PFSK-1 (cell line): Measurements from ENCODE around the gene XRCC4.

Source experiments
- FOXP2 ChIP-seq: optimal IDR thresholded peaks from 2 replicates; pipeline ENCODE3; 2011; ENCODE audit warnings: borderline replicate concordance, control low read depth, inconsistent platforms; ENCODE audit not compliant: insufficient read depth; ENCODE audit errors: extremely low read length, extremely low read depth
- POLR2AphosphoS5 ChIP-seq: IDR thresholded peaks from 2 replicates; pipeline ENCODE4 v1.6.1; 2012; ENCODE audit warnings: low read depth, mild to moderate bottlenecking, control low read depth, low read length, moderate library complexity
- SIN3A ChIP-seq: IDR thresholded peaks from 2 replicates; pipeline ENCODE4 v1.6.1; 2012; ENCODE audit warnings: mild to moderate bottlenecking, low read length, moderate library complexity, borderline replicate concordance; ENCODE audit not compliant: insufficient read depth
- TAF1 ChIP-seq: IDR thresholded peaks from 2 replicates; pipeline ENCODE4 v1.6.1; 2012; ENCODE audit warnings: low read length, control low read depth, borderline replicate concordance; ENCODE audit not compliant: insufficient read depth
- TF ChIP-seq, protein P1 (sequence below), 2 experiments: IDR thresholded peaks; 2 replicates each; pipeline versions ENCODE4 v1.6.1 to v1.8.0; 2011 to 2012; ENCODE audit warnings: low read depth in 2 of 2, low read length in 2 of 2, control low read depth in 1 of 2, inconsistent platforms in 1 of 2, mild to moderate bottlenecking in 1 of 2, moderate library complexity in 1 of 2; ENCODE audit not compliant: insufficient read depth in 1 of 2

The XRCC4 gene

DNA sequence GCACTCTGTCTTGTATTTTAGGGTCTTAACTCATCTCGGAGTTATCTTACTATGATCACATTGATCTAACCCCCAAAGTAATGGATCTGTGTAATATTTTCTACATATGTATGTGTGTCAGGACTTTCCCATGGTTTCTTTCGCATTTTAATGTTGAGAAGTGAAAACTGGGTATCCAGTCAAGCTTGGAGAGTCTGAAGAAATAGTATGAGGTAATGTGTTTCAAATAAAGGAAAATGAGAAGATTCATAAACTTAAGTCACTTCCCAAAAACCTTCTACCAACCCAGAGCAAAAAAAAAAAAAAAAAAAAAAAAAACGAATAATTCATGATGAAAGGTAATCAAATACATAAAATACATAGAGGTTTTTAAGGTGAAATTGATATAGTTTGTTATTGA lies 206.4 kb downstream of the XRCC4 start:
- TF ChIP-seq SIN3A: no peak
- TF ChIP-seq FOXP2: no peak
- TF ChIP-seq, protein P1, sequence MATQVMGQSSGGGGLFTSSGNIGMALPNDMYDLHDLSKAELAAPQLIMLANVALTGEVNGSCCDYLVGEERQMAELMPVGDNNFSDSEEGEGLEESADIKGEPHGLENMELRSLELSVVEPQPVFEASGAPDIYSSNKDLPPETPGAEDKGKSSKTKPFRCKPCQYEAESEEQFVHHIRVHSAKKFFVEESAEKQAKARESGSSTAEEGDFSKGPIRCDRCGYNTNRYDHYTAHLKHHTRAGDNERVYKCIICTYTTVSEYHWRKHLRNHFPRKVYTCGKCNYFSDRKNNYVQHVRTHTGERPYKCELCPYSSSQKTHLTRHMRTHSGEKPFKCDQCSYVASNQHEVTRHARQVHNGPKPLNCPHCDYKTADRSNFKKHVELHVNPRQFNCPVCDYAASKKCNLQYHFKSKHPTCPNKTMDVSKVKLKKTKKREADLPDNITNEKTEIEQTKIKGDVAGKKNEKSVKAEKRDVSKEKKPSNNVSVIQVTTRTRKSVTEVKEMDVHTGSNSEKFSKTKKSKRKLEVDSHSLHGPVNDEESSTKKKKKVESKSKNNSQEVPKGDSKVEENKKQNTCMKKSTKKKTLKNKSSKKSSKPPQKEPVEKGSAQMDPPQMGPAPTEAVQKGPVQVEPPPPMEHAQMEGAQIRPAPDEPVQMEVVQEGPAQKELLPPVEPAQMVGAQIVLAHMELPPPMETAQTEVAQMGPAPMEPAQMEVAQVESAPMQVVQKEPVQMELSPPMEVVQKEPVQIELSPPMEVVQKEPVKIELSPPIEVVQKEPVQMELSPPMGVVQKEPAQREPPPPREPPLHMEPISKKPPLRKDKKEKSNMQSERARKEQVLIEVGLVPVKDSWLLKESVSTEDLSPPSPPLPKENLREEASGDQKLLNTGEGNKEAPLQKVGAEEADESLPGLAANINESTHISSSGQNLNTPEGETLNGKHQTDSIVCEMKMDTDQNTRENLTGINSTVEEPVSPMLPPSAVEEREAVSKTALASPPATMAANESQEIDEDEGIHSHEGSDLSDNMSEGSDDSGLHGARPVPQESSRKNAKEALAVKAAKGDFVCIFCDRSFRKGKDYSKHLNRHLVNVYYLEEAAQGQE (IDR thresholded peaks at IDR 0.05; ENCODE audit: insufficient read depth in 1 of 2, low read depth in 2 of 2, low read length in 2 of 2): no peak
- TF ChIP-seq POLR2AphosphoS5: no peak

DNA sequence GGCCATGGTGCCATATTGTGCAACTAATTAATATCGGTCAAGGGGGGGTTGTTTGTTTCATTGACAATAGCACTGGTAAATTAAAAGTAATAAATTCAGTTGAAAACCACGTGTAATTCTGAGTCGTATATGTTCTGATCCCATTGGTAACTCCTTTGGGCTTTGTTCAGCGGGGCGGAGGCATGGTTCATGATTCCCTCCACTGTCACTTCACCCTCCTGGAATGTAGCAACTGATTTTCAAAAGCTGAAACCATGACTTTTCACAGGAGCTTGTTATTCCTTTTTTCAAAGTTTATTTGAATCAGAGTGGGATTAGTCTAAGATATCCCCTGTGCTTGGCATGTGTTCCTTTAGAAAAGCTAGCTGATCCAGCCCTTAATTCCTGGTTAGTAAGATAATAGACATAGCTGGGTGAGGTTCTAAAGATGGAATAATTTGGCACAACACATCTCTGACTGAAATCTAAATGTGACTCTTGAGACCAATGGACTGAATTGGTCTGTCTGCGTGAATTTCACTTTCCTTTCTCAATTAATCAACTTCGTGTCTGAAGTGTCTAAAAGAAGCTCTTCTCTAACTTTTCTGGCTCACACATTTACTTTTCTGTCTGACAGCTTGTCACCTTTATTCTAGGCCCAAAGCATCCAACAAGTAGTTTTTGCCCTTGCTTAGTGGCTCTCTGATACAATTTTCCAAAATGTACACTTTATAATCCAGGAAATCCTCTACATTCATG lies 208.5 kb downstream of the XRCC4 start:
- TF ChIP-seq, protein P1 (IDR thresholded peaks at IDR 0.05; ENCODE audit: insufficient read depth in 1 of 2, low read depth in 2 of 2, low read length in 2 of 2): no peak
- TF ChIP-seq FOXP2: no peak
- TF ChIP-seq TAF1: no peak
- TF ChIP-seq SIN3A: no peak
- TF ChIP-seq POLR2AphosphoS5: no peak

DNA sequence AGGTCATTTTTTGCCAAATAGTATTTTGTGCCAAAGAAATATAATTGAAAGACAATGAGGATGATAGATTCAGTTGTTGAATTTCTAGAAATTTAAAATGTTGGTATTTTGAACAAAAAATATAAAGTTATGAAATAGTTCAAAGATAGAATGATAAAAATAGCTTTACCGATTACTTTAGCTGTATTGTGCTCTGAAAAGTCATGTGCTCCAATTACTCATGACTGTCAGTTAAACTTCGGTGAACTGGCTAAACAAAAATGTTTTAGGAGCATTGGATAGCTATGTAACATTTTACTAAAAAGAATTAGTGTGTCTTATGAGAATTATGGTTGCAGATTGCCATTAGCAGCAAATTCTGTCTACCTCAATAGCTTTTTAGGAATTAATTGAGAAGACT lies 216.9 kb downstream of the XRCC4 start:
- no peak for TF ChIP-seq SIN3A
- no peak for TF ChIP-seq POLR2AphosphoS5
- no peak for TF ChIP-seq TAF1
- TF ChIP-seq FOXP2: no peak
- TF ChIP-seq, protein P1 (IDR thresholded peaks at IDR 0.05; ENCODE audit: insufficient read depth in 1 of 2, low read depth in 2 of 2, low read length in 2 of 2): no peak

DNA sequence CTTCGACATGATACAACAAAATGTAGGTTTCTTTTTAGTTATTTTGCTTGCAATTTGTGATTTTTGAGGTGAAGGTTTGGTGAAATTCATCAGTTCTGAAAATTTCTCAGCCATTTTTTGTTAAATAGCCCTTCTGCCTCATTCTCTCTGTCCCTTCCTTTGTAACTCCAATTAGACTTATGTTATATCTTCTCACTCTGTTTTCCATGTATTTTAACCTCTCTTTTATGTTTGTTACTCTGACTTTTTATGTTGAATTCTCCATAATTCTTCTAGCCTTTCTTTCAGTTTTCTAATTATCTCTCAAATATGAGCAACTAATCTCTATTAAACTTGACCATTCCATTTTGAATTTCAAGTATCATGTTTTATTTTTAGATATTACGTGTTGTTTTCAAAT lies 222.0 kb downstream of the XRCC4 start:
- TF ChIP-seq POLR2AphosphoS5 (no peak), TAF1 (no peak), FOXP2 (no peak)
- TF ChIP-seq, protein P1 (IDR thresholded peaks at IDR 0.05; ENCODE audit: insufficient read depth in 1 of 2, low read depth in 2 of 2, low read length in 2 of 2): no peak

DNA sequence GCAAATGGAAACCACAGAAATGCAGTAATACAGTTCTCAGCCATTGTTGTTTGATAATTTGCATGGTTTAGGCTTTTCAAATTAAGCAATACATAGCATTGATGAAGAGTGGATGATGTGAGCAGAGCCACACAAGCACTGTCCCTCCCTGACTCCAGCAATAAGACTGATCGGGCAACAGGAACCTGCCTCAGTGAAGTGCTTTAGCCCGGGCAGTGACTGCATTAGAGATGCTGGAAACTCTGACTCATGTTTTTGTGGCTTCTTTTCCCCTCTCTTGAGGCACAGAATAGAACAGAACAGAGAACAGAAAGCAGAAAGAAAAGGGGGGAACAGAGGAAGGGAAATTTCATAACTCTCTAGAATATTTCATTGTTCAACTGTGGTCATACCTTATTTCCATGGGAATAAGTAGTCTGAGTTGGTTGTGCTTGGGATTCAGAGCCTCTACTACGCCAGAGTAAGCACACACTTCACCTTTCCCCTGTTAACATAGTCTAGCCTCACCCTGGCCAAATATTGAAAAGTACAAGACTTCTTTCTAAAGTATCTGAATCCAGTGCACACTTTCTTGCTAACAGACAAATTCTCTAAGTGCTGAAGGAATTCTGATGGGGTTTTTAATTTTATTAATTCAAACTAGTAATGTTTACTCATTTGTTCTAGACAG lies 229.4 kb downstream of the XRCC4 start:
- TF ChIP-seq, protein P1 (IDR thresholded peaks at IDR 0.05; ENCODE audit: insufficient read depth in 1 of 2, low read depth in 2 of 2, low read length in 2 of 2): no peak
- no peak for TF ChIP-seq TAF1
- no peak for TF ChIP-seq POLR2AphosphoS5
- TF ChIP-seq FOXP2: no peak
- no peak for TF ChIP-seq SIN3A
